DMS53 treated with DMSO at 0.1 percent for 48 hours (cell line): ENCODE data around the gene ATP13A3.
"Not testable (repeated sequence)": the region's sequence is repeated elsewhere in the genome, so short reads cannot be mapped to it uniquely, and the experiment has no call there.

Source experiments
- DNase-seq: peaks from one replicate; lab custom pipeline; 2025; ENCODE audit not compliant: unreplicated experiment; lab: John Stamatoyannopoulos, UW

ATP13A3 gene

GRCh38 chr3:194500198-194500597 is 13.4 kb upstream of the ATP13A3 start:
- no peak for DNase-seq

GRCh38 chr3:194499516-194499915 is 12.7 kb upstream of the ATP13A3 start:
- not testable (repeated sequence) for DNase-seq

- no peak for DNase-seq
Observed at GRCh38 chr3:194497799-194498575, 11.2 kb upstream of the ATP13A3 start.

- no peak for DNase-seq
Observed at GRCh38 chr3:194496217-194496919, 9.6 kb upstream of the ATP13A3 start.

- no peak for DNase-seq
Observed at GRCh38 chr3:194494951-194495374, 8.2 kb upstream of the ATP13A3 start.

- not testable (repeated sequence) for DNase-seq
Observed at GRCh38 chr3:194493995-194494927, 7.5 kb upstream of the ATP13A3 start.

- DNase-seq: no peak
Observed at GRCh38 chr3:194492001-194492400, 5.2 kb upstream of the ATP13A3 start.

GRCh38 chr3:194489736-194490612 is 3.2 kb upstream of the ATP13A3 start:
- no peak for DNase-seq

- no peak for DNase-seq
Observed at GRCh38 chr3:194488055-194488742, 1.4 kb upstream of the ATP13A3 start.

GRCh38 chr3:194487289-194488054 is 670 bp upstream of the ATP13A3 start:
- DNase-seq: peak; percentile 30

GRCh38 chr3:194485881-194486539 is 792 bp downstream of the ATP13A3 start:
- DNase-seq: no peak

GRCh38 chr3:194485468-194485880 is 1.3 kb downstream of the ATP13A3 start:
- DNase-seq: no peak

- no peak for DNase-seq
Observed at GRCh38 chr3:194484614-194485013, 2.2 kb downstream of the ATP13A3 start.

GRCh38 chr3:194483850-194484249 is 3.0 kb downstream of the ATP13A3 start:
- no peak for DNase-seq

GRCh38 chr3:194482830-194483229 is 4.0 kb downstream of the ATP13A3 start:
- not testable (repeated sequence) for DNase-seq

- no peak for DNase-seq
Observed at GRCh38 chr3:194482196-194482593, 4.6 kb downstream of the ATP13A3 start.

GRCh38 chr3:194481525-194482195 is 5.1 kb downstream of the ATP13A3 start:
- DNase-seq: no peak

GRCh38 chr3:194481103-194481502 is 5.7 kb downstream of the ATP13A3 start:
- no peak for DNase-seq
